ENCODE data around the gene ADAMTS15.

Gene ADAMTS15

GRCh38 chr11:130454491-130455252, 6.2 kb downstream of the ADAMTS15 start:
- DNase-seq (ENCODE audit: low read depth, low spot score): peak; percentile 42
- no peak for TF ChIP-seq CTCF (IDR thresholded peaks at IDR 0.05; ENCODE audit: low read depth, low read length)
- in situ Hi-C loops (cut with HindIII; ENCODE audit: low sequenced_read_pairs): no loop called here
- H3K4me3 ChIP-seq (ENCODE audit: low read depth, low read length): no peak overlapping the region

- no peak for TF ChIP-seq CTCF (IDR thresholded peaks at IDR 0.05; ENCODE audit: low read depth, low read length)
- in situ Hi-C loops (cut with HindIII; ENCODE audit: low sequenced_read_pairs): no loop called here
- no peak for DNase-seq (ENCODE audit: low read depth, low spot score)
- H3K4me3 ChIP-seq (ENCODE audit: low read depth, low read length): no peak overlapping the region
Measured at GRCh38 chr11:130455483-130456127, 7.2 kb downstream of the ADAMTS15 start.

GRCh38 chr11:130456286-130456685, 7.8 kb downstream of the ADAMTS15 start:
- no peak for DNase-seq (ENCODE audit: low read depth, low spot score)
- in situ Hi-C loops (cut with HindIII; ENCODE audit: low sequenced_read_pairs): no loop called here

GRCh38 chr11:130457623-130458409, 9.4 kb downstream of the ADAMTS15 start:
- H3K4me3 ChIP-seq (ENCODE audit: low read depth, low read length): no peak overlapping the region
- in situ Hi-C loops (cut with HindIII; ENCODE audit: low sequenced_read_pairs): no loop called here
- no peak for TF ChIP-seq CTCF (IDR thresholded peaks at IDR 0.05; ENCODE audit: low read depth, low read length)
- DNase-seq (ENCODE audit: low read depth, low spot score): no peak

More at GRCh38 chr11:130456286-130456685, 7.8 kb downstream of the ADAMTS15 start:
- no peak overlapping the region for H3K4me3 ChIP-seq (ENCODE audit: low read depth, low read length)
- no peak for TF ChIP-seq CTCF (IDR thresholded peaks at IDR 0.05; ENCODE audit: low read depth, low read length)

- DNase-seq (ENCODE audit: low read depth, low spot score): no peak
- in situ Hi-C loops (cut with HindIII; ENCODE audit: low sequenced_read_pairs): no loop called here
- no peak for TF ChIP-seq CTCF (IDR thresholded peaks at IDR 0.05; ENCODE audit: low read depth, low read length)
- no peak overlapping the region for H3K4me3 ChIP-seq (ENCODE audit: low read depth, low read length)
Measured at GRCh38 chr11:130458410-130458729, 9.9 kb downstream of the ADAMTS15 start.

GRCh38 chr11:130459521-130459920, 11.1 kb downstream of the ADAMTS15 start:
- in situ Hi-C loops (cut with HindIII; ENCODE audit: low sequenced_read_pairs): no loop called here
- no peak overlapping the region for H3K4me3 ChIP-seq (ENCODE audit: low read depth, low read length)
- TF ChIP-seq CTCF (IDR thresholded peaks at IDR 0.05; ENCODE audit: low read depth, low read length): no peak
- no peak for DNase-seq (ENCODE audit: low read depth, low spot score)

Data from astrocyte of the spinal cord (primary cell).